ENCODE measurements around the gene MED17.

GRCh38 chr11:93791493-93791892, 7.4 kb downstream of the MED17 start:
- TF ChIP-seq CTCF (IDR thresholded peaks at IDR 0.05; ENCODE audit: insufficient read depth, low read length, poor library complexity, severe bottlenecking) (no peak), EZH2phosphoT487 (conservative IDR thresholded peaks at IDR 0.05; ENCODE audit: low read length) (no peak)

All from SU-DHL-6 (cell line).